ACC112 (cell line): ENCODE measurements around the gene PEAK1.

Experiments
- H2AFZ ChIP-seq: fragments of 200-600 bp; sonication (generic); one replicate; pipeline ENCODE4 v1.6.0; 2017; ENCODE audit warnings: antibody characterized with exemption, low read length; ENCODE audit not compliant: unreplicated experiment
- H3K27ac ChIP-seq: fragments of 200-600 bp; sonication (generic); 2 replicates; pipeline ENCODE4 v1.5.1; 2014; ENCODE audit warnings: low read depth, mild to moderate bottlenecking, antibody characterized with exemption, low read length, moderate library complexity
- H3K27me3 ChIP-seq: fragments of 200-600 bp; sonication (generic); 2 replicates; pipeline ENCODE4 v1.6.1; 2014; ENCODE audit warnings: mild to moderate bottlenecking, antibody characterized with exemption, low read length, moderate library complexity, mixed read lengths; ENCODE audit not compliant: insufficient read depth
- H3K36me3 ChIP-seq: fragments of 200-600 bp; sonication (generic); 2 replicates; pipeline ENCODE4 v1.6.1; 2016; ENCODE audit warnings: mild to moderate bottlenecking, antibody characterized with exemption, low read length, moderate library complexity, mixed read lengths; ENCODE audit not compliant: insufficient read depth
- H3K4me1 ChIP-seq: fragments of 200-600 bp; sonication (generic); one replicate; pipeline ENCODE4 v1.6.1; 2016; ENCODE audit warnings: low read length, mixed read lengths; ENCODE audit not compliant: insufficient read depth, unreplicated experiment, control insufficient read depth
- H3K4me3 ChIP-seq: fragments of 200-600 bp; sonication (generic); 2 replicates; pipeline ENCODE4 v1.5.1; 2014; ENCODE audit warnings: mild to moderate bottlenecking, low read depth, low read length
- H3K79me2 ChIP-seq: fragments of 200-600 bp; sonication (generic); one replicate; pipeline ENCODE4 v1.6.0; 2016; ENCODE audit warnings: low read length; ENCODE audit not compliant: control insufficient read depth, unreplicated experiment, insufficient read depth

PEAK1 gene

GRCh38 chr15:77454951-77455350 lies 35.0 kb upstream of the PEAK1 start:
- peaks cover 60% of the 10 kb centered on the region for H3K4me1 ChIP-seq
- H2AFZ ChIP-seq: no peak overlapping the region
- H3K27me3 ChIP-seq: no peaks in the 10 kb centered on the region
- peak overlapping the region; percentile 92 for H3K27ac ChIP-seq
- H3K36me3 ChIP-seq: peaks cover 11% of the 10 kb centered on the region
- H3K4me3 ChIP-seq: no peak overlapping the region
- peaks cover 17% of the 10 kb centered on the region for H3K79me2 ChIP-seq

GRCh38 chr15:77454265-77454664 lies 34.4 kb upstream of the PEAK1 start:
- Histone ChIP-seq H3K79me2 (peaks cover 15% of the 10 kb centered on the region), H3K36me3 (peaks cover 5% of the 10 kb centered on the region), H3K4me3 (no peak overlapping the region), H3K27ac (peak overlapping the region; percentile 92), H2AFZ (no peak overlapping the region), H3K27me3 (no peaks in the 10 kb centered on the region), H3K4me1 (peaks cover 60% of the 10 kb centered on the region)

DNA sequence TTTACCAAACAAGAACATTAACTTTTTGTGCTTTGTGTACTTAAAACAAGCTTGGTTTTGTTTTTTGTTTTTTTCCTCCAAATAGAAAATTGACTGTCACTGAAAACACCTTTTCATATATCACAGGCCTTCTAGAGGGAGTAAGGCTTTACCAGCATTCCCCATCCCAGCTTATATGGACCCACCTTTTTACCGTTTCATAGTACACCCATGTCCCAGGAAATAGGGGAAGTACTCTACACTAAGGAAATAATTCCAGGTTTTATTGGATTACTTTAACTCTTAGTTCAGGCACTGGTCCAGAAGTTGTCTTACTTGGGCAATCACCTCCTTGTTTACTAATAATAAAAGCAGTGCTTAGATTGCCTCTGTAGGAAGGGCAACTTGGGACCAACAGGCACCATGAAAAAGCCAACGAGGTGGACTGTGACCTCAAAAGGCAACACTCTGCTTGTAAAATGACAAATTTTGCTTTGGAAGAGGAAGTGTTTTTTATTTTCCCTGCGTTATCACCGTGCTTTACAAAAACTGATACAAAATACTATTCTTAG lies 27.0 kb upstream of the PEAK1 start:
- H3K79me2 ChIP-seq: peaks cover 43% of the 10 kb centered on the region
- no peaks in the 10 kb centered on the region for H3K4me1 ChIP-seq
- H3K36me3 ChIP-seq: no peaks in the 10 kb centered on the region
- no peak overlapping the region for H3K4me3 ChIP-seq
- no peak overlapping the region for H2AFZ ChIP-seq
- H3K27ac ChIP-seq: no peak overlapping the region
- H3K27me3 ChIP-seq: no peaks in the 10 kb centered on the region

DNA sequence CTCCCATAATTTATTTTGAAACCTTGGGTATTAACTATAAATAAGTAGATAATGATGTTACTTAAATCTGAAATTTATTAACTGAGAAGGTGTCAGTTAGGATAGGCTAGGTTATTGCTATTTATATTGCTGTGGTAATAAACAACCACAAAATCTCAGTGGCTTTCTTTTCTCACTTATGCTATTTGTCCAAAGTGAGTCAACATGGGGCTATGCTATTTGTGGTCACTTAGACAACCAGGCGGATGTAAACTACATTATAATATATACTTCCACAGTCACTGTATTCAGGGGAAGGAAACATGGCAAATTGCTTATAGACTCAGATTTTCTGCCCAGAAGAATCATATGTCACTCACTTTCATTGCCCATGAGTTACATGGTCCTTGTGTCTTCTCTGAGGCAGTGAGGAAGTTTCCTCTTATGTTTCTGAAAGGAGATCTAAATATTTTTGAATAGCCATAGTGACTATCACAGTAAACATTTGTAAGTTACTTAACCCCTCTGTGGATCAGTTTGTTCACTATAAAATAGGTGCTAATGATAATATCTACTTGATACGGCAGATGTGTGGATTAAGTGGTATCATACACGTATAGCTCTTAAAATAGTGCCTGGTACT lies 20.6 kb upstream of the PEAK1 start:
- no peak overlapping the region for H2AFZ ChIP-seq
- H3K4me3 ChIP-seq: no peak overlapping the region
- peaks cover 55% of the 10 kb centered on the region for H3K79me2 ChIP-seq
- no peaks in the 10 kb centered on the region for H3K27me3 ChIP-seq
- H3K27ac ChIP-seq: peak overlapping the region; percentile 24; the same call in 1 of the 2 replicates
- no peaks in the 10 kb centered on the region for H3K36me3 ChIP-seq
- peaks cover 12% of the 10 kb centered on the region for H3K4me1 ChIP-seq

- H3K36me3 ChIP-seq: no peaks in the 10 kb centered on the region
- H3K27me3 ChIP-seq: no peaks in the 10 kb centered on the region
- H3K79me2 ChIP-seq: peaks cover 31% of the 10 kb centered on the region
- no peak overlapping the region for H3K4me3 ChIP-seq
- no peak overlapping the region for H2AFZ ChIP-seq
- no peak overlapping the region for H3K27ac ChIP-seq
- H3K4me1 ChIP-seq: peaks cover 12% of the 10 kb centered on the region
These were observed 17.4 kb upstream of the PEAK1 start for GRCh38 chr15:77437264-77437663.

GRCh38 chr15:77436822-77437221 lies 16.9 kb upstream of the PEAK1 start:
- no peak overlapping the region for H2AFZ ChIP-seq
- H3K79me2 ChIP-seq: peaks cover 29% of the 10 kb centered on the region
- no peak overlapping the region for H3K4me3 ChIP-seq

GRCh38 chr15:77430652-77431051 lies 10.7 kb upstream of the PEAK1 start:
- Histone ChIP-seq H2AFZ (no peak overlapping the region), H3K4me3 (no peak overlapping the region), H3K4me1 (no peaks in the 10 kb centered on the region), H3K36me3 (no peaks in the 10 kb centered on the region), H3K27me3 (no peaks in the 10 kb centered on the region), H3K79me2 (peaks cover 39% of the 10 kb centered on the region), H3K27ac (no peak overlapping the region)

More at GRCh38 chr15:77436822-77437221, 16.9 kb upstream of the PEAK1 start:
- Histone ChIP-seq H3K36me3 (no peaks in the 10 kb centered on the region), H3K27me3 (no peaks in the 10 kb centered on the region), H3K27ac (no peak overlapping the region), H3K4me1 (peaks cover 12% of the 10 kb centered on the region)

DNA sequence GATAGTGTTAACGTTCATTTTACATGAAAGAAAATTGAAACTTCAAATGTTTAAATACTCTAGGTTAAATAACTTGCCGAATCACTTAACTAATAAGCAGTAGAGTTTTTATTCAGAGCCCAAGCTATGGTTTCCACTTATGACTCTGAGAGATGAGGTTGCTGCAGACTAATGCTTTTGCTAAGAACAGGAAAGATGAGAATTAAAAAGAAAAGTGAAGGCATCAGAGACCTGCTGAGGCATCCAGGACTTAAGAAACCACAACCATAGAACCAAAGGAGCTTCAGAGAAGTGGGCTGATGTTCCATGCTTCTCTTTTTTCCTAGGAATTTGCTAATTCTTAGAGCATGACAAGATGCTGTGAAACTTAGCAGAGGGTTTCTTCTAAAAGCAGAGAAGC lies 10.3 kb upstream of the PEAK1 start:
- no peaks in the 10 kb centered on the region for H3K27me3 ChIP-seq
- H3K4me3 ChIP-seq: no peak overlapping the region
- no peaks in the 10 kb centered on the region for H3K4me1 ChIP-seq
- H3K27ac ChIP-seq: no peak overlapping the region
- H3K79me2 ChIP-seq: peaks cover 43% of the 10 kb centered on the region
- H3K36me3 ChIP-seq: no peaks in the 10 kb centered on the region
- no peak overlapping the region for H2AFZ ChIP-seq

DNA sequence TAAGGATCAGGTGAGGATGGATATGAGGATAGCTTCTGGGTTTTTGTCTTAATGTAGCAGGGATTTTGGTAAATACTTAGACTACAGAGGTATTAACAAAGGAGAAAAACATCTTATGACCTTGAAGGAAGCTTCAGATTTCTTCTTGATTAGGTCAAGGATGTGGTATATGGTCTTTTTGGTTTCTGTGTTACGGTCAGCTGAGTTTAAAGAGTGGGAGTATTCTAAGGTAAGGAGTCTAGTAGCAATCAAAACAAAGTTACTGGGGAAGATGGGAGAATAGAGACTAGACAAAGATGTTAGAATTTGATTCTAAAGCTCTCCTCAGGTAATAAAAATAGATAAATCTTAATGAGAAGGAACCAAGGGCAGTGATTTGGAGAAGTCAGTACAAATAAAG lies 7.0 kb upstream of the PEAK1 start:
- Histone ChIP-seq H3K36me3 (no peaks in the 10 kb centered on the region), H3K27ac (no peak overlapping the region), H3K4me3 (no peak overlapping the region), H3K4me1 (peaks cover 6% of the 10 kb centered on the region), H3K79me2 (peaks cover 76% of the 10 kb centered on the region), H2AFZ (no peak overlapping the region), H3K27me3 (no peaks in the 10 kb centered on the region)

GRCh38 chr15:77426377-77426776 lies 6.5 kb upstream of the PEAK1 start:
- Histone ChIP-seq H2AFZ (no peak overlapping the region), H3K27ac (no peak overlapping the region), H3K4me1 (peaks cover 10% of the 10 kb centered on the region), H3K27me3 (no peaks in the 10 kb centered on the region), H3K79me2 (peaks cover 81% of the 10 kb centered on the region), H3K36me3 (no peaks in the 10 kb centered on the region), H3K4me3 (no peak overlapping the region)

DNA sequence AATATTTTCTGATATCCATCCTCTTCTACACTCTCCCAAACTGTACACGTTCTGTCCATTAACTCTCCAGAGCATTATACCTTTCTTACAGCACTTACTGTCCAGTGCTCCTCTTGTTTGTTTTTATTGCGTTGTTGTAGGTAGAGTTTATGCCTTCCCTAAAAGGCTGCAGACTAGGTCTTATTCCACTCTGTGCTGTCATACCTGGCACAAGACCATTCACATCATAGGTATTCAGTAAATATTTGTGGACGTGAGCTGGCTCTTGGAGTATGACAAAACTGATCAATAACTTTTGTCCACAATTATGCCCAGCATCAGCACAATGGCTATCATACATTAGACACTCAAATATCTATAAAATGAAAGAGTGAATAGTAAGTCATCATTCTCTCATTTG lies 5.2 kb upstream of the PEAK1 start:
- Histone ChIP-seq H3K4me3 (no peak overlapping the region), H3K27ac (no peak overlapping the region), H3K27me3 (no peaks in the 10 kb centered on the region), H3K4me1 (peaks cover 10% of the 10 kb centered on the region), H3K79me2 (peaks cover 79% of the 10 kb centered on the region), H2AFZ (no peak overlapping the region), H3K36me3 (no peaks in the 10 kb centered on the region)
